ENCODE results near the gene UBE2F.

The UBE2F gene, protein sequence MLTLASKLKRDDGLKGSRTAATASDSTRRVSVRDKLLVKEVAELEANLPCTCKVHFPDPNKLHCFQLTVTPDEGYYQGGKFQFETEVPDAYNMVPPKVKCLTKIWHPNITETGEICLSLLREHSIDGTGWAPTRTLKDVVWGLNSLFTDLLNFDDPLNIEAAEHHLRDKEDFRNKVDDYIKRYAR

DNA sequence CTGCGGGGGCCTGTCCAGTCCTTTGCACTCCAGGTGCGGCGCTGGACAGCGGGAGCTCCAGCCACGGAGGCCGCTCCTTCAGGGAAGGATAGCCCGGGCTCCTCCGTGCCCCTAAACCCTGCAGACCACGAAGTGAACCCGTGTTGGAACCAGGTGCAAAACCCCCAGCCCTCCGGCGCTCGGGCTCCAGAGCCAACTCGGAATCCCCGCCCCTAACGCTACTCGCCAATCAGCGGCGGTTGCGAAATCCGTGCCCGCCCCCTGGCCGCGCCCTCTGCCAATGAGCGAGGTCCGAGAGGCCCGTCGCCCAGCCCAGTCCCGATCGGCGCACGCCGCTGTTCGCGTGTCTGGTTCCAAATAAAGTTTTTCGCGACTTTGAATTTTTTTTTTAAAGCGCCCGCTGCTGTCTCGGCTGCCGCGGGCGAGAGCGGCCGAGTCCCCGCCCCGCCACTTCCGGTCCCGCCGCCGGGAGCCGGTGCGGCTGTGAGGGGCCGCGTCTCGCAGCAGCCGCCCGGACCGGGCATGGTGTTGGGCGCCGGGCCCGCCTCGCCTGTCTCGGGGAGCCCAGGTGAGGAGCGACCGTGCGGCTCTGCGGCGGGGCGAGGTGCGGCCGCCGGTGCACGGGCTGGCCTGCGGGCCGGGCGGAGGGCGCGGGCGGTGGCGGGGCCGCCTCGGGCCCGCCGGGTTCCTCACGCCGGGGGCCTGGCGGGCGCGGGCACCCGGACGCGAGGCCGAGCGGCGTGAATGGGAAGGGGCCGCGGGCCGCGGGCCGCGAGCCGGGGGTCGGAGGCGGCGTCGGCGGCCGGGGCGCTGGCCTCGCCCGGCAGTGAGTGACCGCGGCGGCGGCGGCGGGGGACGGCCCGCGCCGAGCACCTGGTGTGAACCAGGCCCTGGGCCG, at the start of gene UBE2F:
Gene UBE2F (plus strand): TSS at position 450 of the 898 bp plus-strand sequence. CDS start 6,094 bp downstream, outside the sequence.
- peak; percentile 92 for DNase-seq (ENCODE audit: low read depth)

DNA sequence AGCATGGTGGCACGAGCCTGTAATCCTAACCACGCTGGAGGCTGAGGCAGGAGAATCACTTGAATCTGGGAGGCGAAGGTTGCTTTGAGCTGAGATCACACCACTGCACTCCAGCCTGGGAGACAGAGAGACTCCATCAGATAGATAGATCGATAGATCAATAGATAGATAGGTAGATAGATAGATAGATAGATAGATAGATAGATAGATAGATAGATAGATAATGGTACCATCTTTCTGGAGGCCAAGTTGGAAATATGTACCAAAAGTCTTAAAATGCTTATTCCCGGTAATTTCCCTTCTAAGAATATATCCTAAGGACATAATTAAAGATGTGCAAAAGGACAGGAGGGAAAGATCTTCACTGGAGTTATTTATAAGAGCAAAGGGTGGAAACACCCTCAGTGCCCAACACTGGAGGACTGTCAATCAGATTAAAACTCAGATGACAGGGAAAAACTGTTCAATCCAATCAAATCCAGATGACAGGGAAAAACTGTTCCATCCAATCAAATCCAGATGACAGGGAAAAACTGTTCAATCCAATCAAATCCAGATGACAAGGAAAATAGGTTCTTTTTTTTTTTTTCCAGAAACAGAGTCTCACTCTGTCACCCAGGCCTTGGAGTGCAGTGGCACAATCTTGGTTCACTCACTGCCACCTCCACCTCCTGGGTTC, 49.0 kb upstream of the UBE2F start:
- DNase-seq (ENCODE audit: low read depth) = no peak

DNA sequence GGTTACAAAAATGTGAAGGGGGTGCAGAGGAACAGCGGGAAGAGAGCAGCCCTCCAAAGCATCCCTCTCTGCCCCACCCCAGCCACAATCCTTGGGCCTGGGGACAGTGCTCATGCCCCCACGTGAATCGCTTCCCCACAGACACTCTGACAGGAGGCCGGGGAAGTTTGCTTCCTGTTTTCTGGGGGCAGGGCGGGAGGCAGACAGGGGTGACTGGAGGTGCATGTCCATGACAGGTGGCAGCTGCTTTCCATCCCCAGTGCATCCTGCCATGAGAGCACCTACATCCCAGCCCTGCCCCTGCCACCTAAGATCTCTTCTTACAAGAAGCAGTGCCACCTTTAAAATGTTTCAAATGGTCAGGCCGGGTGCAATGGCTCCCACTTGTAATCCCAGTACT, 47.2 kb upstream of the UBE2F start:
- no peak for DNase-seq (ENCODE audit: low read depth)

DNA sequence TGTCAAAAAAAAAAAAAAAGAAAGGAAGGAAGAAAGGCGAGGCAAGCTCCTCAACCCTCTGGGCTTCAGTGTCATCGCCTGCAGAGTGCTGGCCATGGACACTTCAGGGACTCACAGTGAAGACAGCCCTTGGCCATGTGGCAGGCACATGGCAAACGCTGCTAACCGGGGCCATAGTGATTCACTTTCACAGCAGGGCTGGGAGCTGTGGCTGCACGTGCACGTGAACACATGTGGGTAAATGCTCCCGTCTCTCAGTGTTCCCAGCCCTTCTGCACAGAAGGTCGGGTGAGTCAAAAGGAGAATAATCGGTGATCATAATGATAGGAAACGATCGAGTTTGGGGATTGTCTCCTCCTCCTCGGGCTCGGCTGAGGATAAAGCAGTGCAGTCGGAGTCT, 46.1 kb upstream of the UBE2F start:
- DNase-seq (ENCODE audit: low read depth) = no peak

DNA sequence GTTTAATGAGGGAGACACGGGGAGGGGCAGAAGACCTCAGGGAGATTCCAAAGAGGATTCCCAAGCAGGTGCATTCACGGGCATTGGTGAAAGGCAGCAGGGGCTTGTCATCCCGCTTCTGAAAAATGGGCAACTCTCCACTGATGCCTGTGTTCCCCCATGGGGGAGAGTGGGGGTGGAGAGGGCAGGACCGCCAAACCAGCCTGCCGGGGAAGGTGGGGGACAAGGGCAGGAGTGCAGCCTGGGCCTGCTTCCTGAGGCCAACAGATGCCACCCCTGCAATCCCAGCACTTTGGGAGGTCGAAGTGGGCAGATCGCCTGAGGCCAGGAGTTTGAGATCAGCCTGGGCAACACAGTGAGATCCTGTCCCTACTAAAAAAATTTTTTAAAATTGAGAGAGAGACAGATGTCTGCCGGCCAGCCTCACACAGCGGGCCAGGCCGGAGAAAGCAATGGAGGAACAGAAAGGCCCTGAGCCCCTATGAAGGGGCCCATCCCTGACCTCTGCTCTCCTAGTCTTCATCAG, 44.8 kb upstream of the UBE2F start:
- no peak for DNase-seq (ENCODE audit: low read depth)

DNA sequence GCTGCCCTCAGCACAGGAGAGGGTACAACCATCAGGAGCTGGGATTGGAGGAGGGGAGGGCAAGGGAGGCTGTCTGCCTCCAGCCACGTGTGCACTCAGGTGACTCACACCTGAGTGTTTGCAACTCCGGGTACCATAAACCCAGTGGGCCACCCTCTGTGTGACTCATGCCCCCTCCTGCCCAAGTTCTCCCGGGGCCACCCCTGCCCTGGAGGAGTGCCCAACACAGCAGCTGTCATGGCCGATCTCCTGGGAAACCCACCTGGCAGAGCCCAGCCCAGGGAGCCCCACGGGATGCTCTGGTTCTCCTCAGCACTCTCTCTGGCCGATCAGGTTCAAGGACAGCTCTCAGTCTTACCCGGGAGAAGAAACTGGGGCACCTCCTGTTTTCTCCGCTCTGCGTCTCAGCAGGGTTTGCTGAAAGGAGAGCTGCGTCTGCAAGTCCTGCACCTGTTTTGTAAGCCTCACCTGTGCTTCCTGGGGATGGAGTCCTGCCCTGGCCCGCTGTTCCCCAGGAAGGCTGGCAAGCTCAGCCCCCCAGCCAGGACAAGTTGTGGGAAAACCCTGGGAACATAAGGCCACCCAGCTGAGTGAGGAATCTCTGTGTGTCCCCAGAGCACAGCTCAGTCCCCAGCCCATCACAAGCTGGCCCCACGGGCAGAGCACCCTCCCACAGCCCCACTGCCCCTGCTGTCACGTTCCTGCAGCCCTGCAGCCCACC, 44.0 kb upstream of the UBE2F start:
- no peak for DNase-seq (ENCODE audit: low read depth)

DNA sequence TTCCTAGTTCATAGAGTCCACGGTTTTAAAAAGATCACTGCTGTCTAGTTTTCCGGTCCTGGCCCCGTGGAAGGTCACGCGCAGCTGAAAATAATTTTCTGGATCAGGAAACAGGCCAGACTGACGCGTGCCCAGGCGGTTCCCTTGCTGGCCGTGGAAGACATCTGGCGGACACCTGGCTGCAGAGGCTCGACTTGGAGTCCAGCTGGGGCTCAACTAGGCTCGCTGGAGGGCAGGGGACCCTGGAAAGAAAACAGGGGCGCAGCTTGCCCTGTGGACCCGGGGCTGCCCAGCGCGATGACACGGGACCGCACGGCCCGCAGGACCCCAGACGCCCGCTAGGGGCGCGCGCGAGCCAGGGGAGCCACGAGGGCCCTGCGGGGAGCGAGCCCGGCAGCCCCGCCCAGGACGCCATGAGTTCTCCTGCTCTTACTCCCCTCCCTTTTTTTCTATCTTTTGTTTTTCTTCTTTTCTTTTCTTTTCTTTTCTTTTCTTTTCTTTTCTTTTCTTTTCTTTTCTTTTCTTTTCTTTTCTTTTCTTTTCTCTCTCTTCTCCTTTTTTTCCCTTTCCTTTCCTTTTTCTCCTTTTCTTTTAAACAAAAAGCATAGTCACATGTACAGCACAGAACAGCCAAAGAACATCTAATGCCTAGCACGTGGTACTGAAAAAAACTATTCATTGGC, 43.2 kb upstream of the UBE2F start:
- peak; percentile 33 for DNase-seq (ENCODE audit: low read depth)

DNA sequence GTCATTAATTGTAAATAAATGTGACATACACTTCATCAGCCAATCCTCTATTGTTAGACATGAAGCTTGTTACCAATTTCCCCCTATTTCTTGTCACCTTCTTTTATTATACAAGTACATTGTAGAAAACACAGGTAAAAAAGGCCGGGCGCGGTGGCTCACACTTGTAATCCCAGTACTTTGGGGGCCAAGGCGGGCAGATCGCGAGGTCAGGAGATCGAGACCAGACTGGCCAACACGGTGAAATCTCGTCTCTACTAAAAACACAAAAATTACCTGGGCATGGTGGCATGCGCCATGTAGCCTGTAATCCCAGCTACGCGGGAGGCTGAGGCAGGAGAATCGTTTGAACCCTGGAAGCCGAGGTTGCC, 42.7 kb upstream of the UBE2F start:
- no peak for DNase-seq (ENCODE audit: low read depth)

DNA sequence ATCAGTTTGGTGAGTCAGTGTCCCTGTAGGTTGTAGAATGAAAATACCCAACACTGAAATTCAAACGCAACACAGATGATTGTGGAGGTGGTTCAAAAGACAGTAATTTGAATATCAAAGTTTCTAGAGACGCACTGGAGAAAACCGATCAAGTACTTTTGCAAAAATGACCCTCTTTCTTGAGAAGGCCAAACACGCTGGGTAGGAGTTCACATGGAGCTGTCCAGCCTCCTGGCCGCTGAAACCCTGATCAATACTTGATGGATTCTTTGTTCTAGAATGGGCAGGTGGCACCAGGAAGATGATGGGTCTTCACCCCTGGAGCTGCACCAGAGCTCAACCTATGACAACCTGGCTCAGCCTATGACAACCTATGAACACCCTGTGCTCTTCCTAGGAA, 39.7 kb upstream of the UBE2F start:
- no peak for DNase-seq (ENCODE audit: low read depth)

DNA sequence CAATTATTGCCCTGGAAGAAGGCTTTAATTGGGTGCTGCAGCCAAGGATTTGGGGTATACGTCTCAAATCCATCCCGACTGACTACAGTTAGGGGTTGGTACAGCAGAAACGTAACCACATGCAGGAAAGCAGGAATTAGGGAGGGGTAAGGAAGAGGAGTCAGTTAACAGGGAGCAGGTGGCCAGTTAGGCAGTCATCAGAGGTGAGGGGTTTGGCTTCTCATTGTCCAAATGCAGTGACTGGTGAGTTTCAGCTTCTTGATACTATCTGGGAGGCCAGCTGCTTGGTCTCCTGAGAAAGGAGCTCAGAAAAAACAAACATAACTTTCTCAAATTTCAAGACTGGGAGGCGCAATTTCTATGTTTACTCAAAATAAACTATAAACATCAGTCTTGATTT, 38.8 kb upstream of the UBE2F start:
- DNase-seq (ENCODE audit: low read depth) = no peak

DNA sequence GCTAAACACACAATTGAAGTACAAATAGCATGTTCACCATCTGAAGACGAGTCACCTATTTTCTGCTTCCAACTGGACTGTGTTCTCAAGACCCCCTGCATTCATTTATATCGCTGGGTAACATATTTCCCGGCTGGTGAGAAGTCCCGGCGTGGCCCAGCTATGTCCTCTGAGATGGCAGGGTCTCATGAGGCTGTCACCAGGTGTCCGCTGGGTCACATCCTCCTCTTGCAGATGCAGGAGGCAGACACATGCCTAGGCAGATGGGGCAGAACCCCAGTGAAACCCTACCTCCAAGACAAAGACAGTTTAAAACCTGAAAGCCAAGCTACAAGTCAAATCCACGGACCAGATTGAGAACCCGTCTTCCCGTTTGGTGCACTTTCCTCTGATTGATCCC, 36.8 kb upstream of the UBE2F start:
- no peak for DNase-seq (ENCODE audit: low read depth)

DNA sequence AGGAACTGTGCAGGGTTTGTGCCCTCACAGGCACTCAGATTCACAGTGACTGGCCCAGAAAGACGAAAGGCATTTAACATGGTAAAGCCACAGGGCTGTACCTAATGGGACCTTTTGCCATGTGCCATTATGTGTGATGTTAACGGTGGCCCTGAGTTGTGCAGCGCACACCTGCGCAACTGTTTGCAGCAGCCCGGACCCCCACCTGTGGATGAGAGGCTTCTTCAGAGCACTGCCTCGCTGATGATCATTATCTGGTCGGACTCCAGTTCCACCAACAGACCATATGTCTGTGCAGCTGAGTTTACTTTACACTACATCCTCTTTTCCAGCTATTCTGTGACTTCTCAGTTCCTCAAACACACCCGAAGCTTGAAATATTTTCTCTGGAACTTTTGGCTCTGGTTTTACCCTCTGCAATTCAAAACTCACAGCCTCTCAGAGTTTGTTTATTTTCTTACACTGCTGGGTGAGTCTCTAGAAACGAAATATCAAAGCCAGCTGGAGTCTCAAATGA, 35.6 kb upstream of the UBE2F start:
- DNase-seq (ENCODE audit: low read depth) = no peak

DNA sequence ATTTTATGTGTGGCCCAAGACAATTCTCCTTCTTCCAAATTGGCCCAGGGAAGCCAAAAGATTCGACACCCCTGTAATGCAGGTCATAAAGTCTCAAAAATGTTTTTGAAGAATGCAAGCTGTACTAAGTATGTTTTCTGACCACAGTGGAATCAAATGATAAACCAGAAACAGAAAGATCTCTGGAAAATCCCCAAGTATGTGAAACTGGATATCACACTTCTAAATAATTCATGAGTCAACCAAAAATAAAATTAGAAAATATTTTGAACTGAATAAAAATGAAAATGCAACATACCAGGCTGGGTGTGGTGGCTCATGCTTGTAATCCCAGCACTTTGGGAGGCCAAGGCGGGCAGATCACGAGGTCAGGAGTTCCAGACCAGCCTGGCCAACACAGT, 34.1 kb upstream of the UBE2F start:
- no peak for DNase-seq (ENCODE audit: low read depth)

DNA sequence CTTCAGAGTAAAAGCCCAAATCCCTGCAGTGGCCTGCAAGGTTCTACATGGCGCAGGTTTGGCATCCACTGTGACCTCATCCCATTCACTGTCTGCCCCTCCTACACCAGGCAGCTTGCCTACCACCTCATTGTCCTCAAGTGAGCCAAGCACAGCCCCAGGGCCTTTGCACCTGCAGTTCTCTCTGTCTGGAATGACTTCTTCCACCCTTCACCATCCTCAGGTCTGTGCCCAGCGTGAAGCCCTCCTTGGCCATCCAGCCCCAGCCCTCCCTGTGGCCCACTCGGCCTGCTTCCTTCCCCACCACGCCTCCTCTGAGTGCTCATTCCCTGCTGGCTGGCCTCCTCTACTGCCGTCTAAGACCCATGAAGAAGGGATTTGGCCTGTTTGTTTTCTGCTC, 32.6 kb upstream of the UBE2F start:
- no peak for DNase-seq (ENCODE audit: low read depth)

DNA sequence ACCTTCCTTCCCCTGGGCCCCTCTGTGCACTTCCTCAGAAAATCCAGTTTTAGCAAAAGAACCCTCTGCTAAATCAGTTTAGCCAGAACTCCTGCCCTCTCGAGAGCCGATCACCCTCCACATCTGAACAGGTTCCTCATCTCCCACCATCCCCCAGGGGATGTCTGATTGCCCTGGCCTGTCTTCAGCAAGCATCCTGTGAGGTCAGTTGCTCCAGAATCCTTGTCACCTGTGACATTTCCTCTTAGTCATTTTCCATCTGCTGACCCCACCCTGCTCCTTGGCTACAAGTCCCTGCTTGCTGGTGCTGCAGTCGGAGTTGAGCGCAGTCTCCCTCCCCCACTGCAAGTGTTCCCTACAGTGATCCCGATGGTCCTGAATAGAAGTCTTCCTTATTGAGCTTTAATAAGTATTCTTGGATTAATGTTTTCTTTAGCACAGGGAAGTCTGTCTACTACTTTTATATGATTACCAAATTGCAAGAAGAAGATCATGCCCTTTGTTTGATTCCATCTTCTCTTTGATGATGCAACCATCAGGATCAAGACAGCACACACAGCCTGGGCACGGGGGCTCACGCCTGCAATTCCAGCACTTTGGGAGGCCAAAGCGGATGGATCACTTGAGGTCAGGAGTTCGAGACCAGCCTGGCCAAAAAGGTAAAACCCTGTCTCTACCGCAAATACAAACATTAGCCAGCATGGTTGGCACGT, 30.9 kb upstream of the UBE2F start:
- DNase-seq (ENCODE audit: low read depth) = no peak

DNA sequence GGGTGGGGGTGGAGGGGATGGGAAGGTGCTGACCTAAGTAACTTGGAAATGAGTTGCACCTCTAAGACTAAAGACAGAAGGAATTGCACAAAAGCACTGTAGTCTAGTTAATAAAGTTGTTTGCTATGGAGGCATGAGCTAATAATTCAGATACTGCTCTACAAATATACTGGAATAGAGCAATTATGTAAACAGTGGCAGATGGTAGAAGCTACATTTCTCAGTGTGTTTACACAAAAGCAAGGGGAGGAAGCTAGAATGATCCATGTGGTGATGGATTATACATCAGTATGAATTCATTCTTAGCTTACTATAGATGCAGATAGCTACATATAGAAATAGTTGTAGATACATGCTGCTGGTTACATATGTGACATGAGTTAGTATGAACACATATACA, 27.6 kb upstream of the UBE2F start:
- DNase-seq (ENCODE audit: low read depth) = no peak

DNA sequence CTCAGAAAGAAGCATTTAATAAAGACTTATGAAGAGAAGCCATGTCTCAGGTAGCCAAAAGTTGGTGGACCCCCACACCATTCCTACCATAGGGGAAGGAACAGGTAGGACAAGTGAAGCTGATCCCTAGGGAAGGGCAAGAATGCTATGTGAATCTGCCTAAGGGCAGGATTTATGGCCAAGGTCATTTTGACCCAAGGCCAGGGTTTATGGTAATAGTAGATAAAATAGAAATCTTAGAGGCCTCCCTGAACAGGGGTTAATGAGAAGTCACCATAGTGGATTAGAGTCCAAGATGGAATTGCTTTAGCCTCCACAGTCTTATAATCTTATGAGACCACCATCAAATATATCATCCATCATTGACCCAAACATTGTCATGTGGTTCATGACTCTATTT, 26.0 kb upstream of the UBE2F start:
- no peak for DNase-seq (ENCODE audit: low read depth)

DNA sequence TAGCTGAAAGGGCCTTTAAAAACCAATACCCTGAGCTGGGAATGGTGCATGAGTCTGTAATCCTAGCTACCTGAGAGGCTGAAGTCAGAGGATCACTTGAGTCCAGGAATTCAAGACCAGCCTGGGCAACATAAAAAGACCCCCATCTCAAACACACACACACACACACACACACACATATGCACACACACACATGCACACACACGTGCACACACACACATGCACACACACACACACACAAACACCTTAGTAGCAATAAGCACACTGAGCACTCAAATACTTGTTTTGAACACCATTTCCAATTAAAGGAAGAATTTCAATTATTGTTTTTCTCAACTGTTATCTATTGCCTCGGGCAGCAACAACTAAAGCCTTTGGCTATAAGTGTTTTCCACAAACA, 25.6 kb upstream of the UBE2F start:
- DNase-seq (ENCODE audit: low read depth) = no peak

DNA sequence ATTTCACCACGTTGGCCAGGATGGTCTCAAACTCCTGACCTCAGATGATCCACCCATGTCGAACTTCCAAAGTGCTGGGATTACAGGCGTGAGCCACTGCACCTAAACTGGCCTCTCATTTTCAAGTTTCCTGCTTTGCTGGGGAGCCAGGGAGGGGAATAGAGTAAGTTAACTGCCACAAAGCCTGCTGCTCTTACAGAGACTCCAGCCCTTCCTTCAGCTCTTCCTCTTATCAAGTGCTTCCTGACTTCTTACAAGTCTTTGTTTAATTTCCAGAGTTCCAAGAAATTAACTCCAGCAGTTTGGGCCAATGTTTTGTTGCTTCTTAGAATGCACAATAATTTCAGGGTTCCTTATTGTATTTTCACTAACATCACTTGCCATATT, 24.3 kb upstream of the UBE2F start:
- no peak for DNase-seq (ENCODE audit: low read depth)

DNA sequence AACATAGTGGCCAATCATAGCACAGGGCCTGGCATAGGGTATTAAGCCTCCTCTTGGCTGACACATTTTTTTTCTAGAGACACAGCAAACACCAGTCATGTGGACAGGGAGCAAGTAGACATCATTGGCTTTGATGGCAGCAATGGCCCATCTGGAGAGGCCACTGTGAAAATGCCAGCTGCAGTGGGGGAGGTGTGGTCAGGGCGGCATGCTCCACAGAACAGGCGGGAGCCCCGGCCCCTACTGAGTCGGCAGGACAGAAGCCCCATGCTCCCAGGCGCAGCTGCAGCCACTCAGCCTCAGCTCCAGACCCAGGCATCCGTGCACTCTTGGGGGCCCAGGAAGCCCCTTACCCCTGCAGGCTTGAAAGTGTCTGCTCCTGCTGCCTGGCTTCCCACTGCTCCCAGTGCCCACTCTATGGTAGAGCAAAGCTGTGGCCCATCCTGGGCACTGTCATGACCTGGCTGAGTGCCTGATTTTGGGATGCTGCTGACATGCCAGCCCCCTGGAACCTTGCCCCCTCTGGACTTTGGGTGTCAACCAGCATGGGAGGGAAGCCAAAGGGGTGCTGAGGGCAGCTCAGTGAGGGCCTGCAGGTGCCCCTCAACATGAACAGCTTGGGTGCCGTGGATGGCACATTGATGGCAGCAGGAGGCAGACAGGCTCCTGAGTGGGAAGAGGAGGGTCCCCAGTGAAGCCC, 23.3 kb upstream of the UBE2F start:
- DNase-seq (ENCODE audit: low read depth) = no peak
